CD8-positive, alpha-beta memory T cell (primary cell): ENCODE measurements around the gene GSE1. TPM values are rescaled to one million over a fixed set of nuclear protein-coding genes. Genes with fewer than 3 reads are reported as not detected.

Experiments
- CTCF ChIA-PET: fragments of 350-600 bp; sonication (Branson Sonifier 250); formaldehyde crosslinking; loops from one replicate; lab custom pipeline; 2021; ENCODE audit warnings: antibody characterized with exemption; lab: Charles Lee
- POLR2A ChIA-PET: fragments of 350-600 bp; sonication (Branson Sonifier 250); formaldehyde crosslinking; loops from one replicate; lab custom pipeline; 2021; ENCODE audit warnings: antibody characterized with exemption; lab: Charles Lee
- DNase-seq, 5 donors: peaks; one replicate each; pipeline versions ENCODE4 v3.0.0 to v3.0.0-alpha.2; 2020 to 2022; ENCODE audit warnings: mixed read lengths in 1 of 5
- H3K27ac ChIP-seq: one replicate; pipeline ENCODE4 v1.7.0; 2013; ENCODE audit warnings: low read depth, mild to moderate bottlenecking, low read length, moderate library complexity
- H3K27me3 ChIP-seq: 2 replicates; pipeline ENCODE4 v1.7.0; 2013; ENCODE audit warnings: low read length, mild to moderate bottlenecking; ENCODE audit not compliant: insufficient read depth, poor library complexity, severe bottlenecking
- H3K36me3 ChIP-seq: 2 replicates; pipeline ENCODE4 v1.7.0; 2013; ENCODE audit warnings: mild to moderate bottlenecking, low read length, moderate library complexity; ENCODE audit not compliant: insufficient read depth
- H3K4me1 ChIP-seq: 2 replicates; pipeline ENCODE4 v1.7.0; 2013; ENCODE audit warnings: mild to moderate bottlenecking, low read length, moderate library complexity; ENCODE audit not compliant: insufficient read depth
- H3K4me3 ChIP-seq: 2 replicates; pipeline ENCODE4 v1.7.0; 2013; ENCODE audit warnings: mild to moderate bottlenecking, low read length
- H3K9me3 ChIP-seq: 2 replicates; pipeline ENCODE4 v1.7.0; 2013; ENCODE audit warnings: mild to moderate bottlenecking, low read length
- H3K27ac Mint-ChIP-seq, 8 donors: one replicate each; pipeline ENCODE4 v1.8.0; 2020 to 2021; ENCODE audit warnings: mixed read lengths in 8 of 8, mild to moderate bottlenecking in 6 of 8, inconsistent platforms in 3 of 8, moderate library complexity in 3 of 8
- H3K27me3 Mint-ChIP-seq, 2 donors: one replicate each; pipeline ENCODE4 v1.8.0; 2020 to 2021; ENCODE audit warnings: mixed read lengths in 2 of 2, mild to moderate bottlenecking in 1 of 2, moderate library complexity in 1 of 2
- H3K36me3 Mint-ChIP-seq, 3 donors: one replicate each; pipeline ENCODE4 v1.8.0; 2020 to 2021; ENCODE audit warnings: mixed read lengths in 3 of 3, inconsistent platforms in 1 of 3, mild to moderate bottlenecking in 1 of 3
- H3K4me1 Mint-ChIP-seq, 3 donors: one replicate each; pipeline ENCODE4 v1.8.0; 2020 to 2021; ENCODE audit warnings: mixed read lengths in 3 of 3, inconsistent platforms in 1 of 3, mild to moderate bottlenecking in 1 of 3
- H3K4me3 Mint-ChIP-seq, 7 donors: one replicate each; pipeline ENCODE4 v1.8.0; 2020 to 2021; ENCODE audit warnings: mixed read lengths in 7 of 7, mild to moderate bottlenecking in 6 of 7, moderate library complexity in 4 of 7, inconsistent platforms in 2 of 7
- H3K9me3 Mint-ChIP-seq, 5 donors: one replicate each; pipeline ENCODE4 v1.8.0; 2020 to 2022; ENCODE audit warnings: mixed read lengths in 5 of 5, mild to moderate bottlenecking in 3 of 5, moderate library complexity in 2 of 5, inconsistent platforms in 1 of 5
- polyA plus RNA-seq: library from polyadenylated mRNA; unstranded; fragments of 300-500 nt; fragmentation: Illumina TruSeq; gene quantifications from one replicate; pipeline ENCODE4 v1.2.3, GENCODE V29; 2021
- total RNA-seq, 2 experiments: library from RNA; stranded (reverse); gene quantifications; one replicate each; pipeline ENCODE4 v1.2.3, GENCODE V29; 2021

GSE1 gene
- total and polyA plus RNA-seq, 3 experiments from 2014 or later: 5.5 to 28.5 (median 27.8) TPM

DNA sequence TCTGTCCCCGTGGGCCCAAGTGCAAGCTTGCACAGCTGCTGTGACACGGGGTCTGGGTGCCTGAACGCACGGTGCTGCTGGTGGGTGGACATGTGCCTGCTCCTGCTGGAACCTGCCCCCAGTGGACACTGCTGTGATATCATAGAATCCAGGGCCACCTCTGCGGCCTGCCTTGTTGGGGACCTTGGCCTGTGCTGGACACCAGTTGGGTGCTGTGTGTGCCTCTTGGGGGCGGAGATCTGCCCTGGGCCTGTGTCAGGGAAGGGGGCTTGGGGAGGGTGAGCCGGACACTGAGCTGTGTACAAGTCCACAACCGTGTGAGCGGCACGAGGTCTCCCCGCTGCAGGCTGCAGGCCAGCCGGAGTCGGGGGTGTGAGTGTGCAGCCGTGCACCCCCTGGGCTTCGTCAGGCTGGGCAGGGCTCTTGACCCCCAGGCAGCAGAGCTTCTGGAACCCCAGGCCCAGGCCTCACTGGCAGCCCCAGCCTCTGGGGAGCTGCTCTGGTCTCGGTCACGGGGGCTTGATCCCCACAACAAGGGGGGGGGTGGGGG, 33.3 kb downstream of the GSE1 start:
- Histone ChIP-seq H3K4me1 (no peaks in the 10 kb centered on the region), H3K4me3 (no peak overlapping the region), H3K9me3 (no peaks in the 10 kb centered on the region), H3K36me3 (no peaks in the 10 kb centered on the region), H3K27ac (no peak overlapping the region), H3K27me3 (no peaks in the 10 kb centered on the region)
- CTCF ChIA-PET: no interaction called here
- no peak overlapping the region for H3K4me3 Mint-ChIP-seq
- H3K9me3 Mint-ChIP-seq: no peaks in the 10 kb centered on the region
- H3K27ac Mint-ChIP-seq: no peak overlapping the region
- H3K36me3 Mint-ChIP-seq: peaks cover 0 to 37% (median 2%) of the 10 kb centered on the region in 3 donors
- H3K4me1 Mint-ChIP-seq: peaks cover 16 to 49% (median 21%) of the 10 kb centered on the region in 3 donors
- POLR2A ChIA-PET: no interaction called here
- DNase-seq: no peak
- H3K27me3 Mint-ChIP-seq: peaks cover 0 to 1% of the 10 kb centered on the region in 2 donors

DNA sequence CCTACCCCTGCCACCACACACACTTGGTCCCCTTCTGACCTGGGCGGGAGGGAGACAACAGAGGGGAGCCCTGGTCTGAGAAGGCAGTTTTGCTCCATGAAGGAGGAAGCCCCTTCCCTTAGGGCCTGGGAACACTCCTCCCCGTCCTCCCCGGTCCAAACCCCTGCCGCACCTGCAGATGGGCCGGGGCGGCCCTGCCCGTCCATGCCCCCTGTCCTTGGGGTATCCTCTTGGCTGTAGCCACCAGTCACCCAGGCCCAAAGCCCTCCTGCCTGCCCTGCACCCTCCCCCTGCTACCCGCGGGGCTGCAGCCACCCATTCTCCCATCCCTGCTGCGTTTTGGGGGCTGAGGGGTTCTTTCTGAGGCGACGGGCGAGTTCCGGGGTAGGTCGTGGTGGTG, 33.9 kb downstream of the GSE1 start:
- no peaks in the 10 kb centered on the region for H3K4me1 ChIP-seq
- peaks cover 16 to 44% (median 21%) of the 10 kb centered on the region in 3 donors for H3K4me1 Mint-ChIP-seq
- CTCF ChIA-PET: no interaction called here

GRCh38 chr16:85648070-85648714, 35.1 kb downstream of the GSE1 start:
- POLR2A ChIA-PET: no interaction called here
- Histone ChIP-seq H3K9me3 (no peaks in the 10 kb centered on the region), H3K4me3 (no peak overlapping the region), H3K27me3 (no peaks in the 10 kb centered on the region), H3K36me3 (no peaks in the 10 kb centered on the region), H3K4me1 (no peaks in the 10 kb centered on the region), H3K27ac (no peak overlapping the region)
- Mint-ChIP-seq H3K36me3 (peaks cover 0 to 42% (median 2%) of the 10 kb centered on the region in 3 donors), H3K4me1 (peaks cover 16 to 38% (median 20%) of the 10 kb centered on the region in 3 donors), H3K4me3 (no peak overlapping the region), H3K9me3 (no peaks in the 10 kb centered on the region), H3K27ac (peak overlapping the region in 2 of 8 donors; percentile 48 to 54), H3K27me3 (no peaks in the 10 kb centered on the region)
- CTCF ChIA-PET: no interaction called here
- no peak for DNase-seq

More for the DNA sequence above, 33.9 kb downstream of the GSE1 start:
- H3K27me3 Mint-ChIP-seq: no peaks in the 10 kb centered on the region
- Histone ChIP-seq H3K27ac (no peak overlapping the region), H3K9me3 (no peaks in the 10 kb centered on the region), H3K4me3 (no peak overlapping the region), H3K36me3 (no peaks in the 10 kb centered on the region), H3K27me3 (no peaks in the 10 kb centered on the region)
- H3K4me3 Mint-ChIP-seq: no peak overlapping the region
- POLR2A ChIA-PET: no interaction called here
- no peak overlapping the region for H3K27ac Mint-ChIP-seq
- no peak for DNase-seq
- H3K36me3 Mint-ChIP-seq: peaks cover 0 to 37% (median 2%) of the 10 kb centered on the region in 3 donors
- no peaks in the 10 kb centered on the region for H3K9me3 Mint-ChIP-seq

DNA sequence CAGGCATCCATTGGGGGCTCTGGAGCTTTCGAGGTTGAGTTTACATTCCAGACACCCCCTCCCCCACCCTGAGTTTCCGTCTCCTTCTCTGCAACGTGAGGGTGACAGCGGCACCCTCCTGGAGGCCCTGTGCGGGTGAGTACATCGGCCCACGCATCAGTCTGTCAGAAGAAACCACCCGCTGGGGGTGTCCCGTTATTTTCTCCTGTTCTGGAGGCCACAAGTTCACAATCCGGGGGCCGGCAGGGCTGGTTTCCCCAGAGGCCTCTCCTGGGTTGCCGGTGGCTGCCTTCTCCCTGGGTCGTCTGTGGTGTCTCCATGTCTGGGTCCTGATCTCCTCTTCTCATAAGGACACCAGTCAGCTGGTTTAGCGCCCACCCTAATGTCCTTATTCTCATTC, 35.7 kb downstream of the GSE1 start:
- H3K27me3 Mint-ChIP-seq: no peaks in the 10 kb centered on the region
- no peak for DNase-seq

DNA sequence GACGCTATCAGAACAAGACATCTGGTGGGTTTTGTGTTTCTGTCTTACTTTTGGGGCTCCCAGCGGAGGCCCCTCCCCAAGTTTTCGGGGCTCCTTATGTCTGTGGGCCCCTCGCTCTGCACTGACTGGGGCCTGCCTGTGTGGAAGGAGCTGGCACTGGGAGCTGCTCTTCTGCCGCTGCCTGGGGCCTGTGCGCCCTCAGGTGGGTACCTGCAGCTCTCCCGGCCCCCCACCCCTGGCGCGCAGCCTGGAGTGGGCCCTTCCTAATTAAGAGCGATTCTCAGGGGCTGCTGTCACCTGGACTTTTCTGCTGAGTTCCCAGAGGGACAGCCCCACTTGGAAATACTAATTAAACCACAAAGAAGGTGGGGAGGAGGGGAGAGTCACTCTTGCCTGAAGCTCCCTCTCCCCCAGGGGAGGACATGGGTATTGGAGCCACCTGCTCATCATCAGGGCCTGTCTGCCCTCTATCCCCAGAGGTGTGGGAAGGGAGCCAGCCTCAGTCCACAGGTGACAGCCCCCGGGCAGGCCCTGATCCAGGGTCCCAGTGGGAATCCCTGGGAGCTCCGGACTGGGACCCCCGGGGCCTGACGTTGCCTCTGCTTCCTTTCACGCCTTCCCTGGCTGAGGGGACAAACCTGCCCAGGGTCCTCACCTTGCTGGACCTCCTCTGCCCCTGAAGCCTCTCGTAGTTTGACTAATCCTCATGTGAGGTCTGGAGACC, 36.5 kb downstream of the GSE1 start:
- Histone ChIP-seq H3K4me1 (no peaks in the 10 kb centered on the region), H3K9me3 (no peaks in the 10 kb centered on the region), H3K27me3 (no peaks in the 10 kb centered on the region), H3K36me3 (no peaks in the 10 kb centered on the region), H3K27ac (no peak overlapping the region), H3K4me3 (no peak overlapping the region)
- no peak for DNase-seq
- H3K9me3 Mint-ChIP-seq: no peaks in the 10 kb centered on the region
- H3K4me3 Mint-ChIP-seq: no peak overlapping the region
- H3K4me1 Mint-ChIP-seq: peaks cover 12 to 30% (median 14%) of the 10 kb centered on the region in 3 donors
- peaks cover 0 to 46% (median 2%) of the 10 kb centered on the region in 3 donors for H3K36me3 Mint-ChIP-seq
- ChIA-PET POLR2A (no interaction called here), CTCF (no interaction called here)
- no peaks in the 10 kb centered on the region for H3K27me3 Mint-ChIP-seq
- H3K27ac Mint-ChIP-seq: peak overlapping the region in 4 of 8 donors; percentile 19 to 64 (median 48)

More for the DNA sequence above, 35.7 kb downstream of the GSE1 start:
- H3K4me1 ChIP-seq: no peaks in the 10 kb centered on the region
- Mint-ChIP-seq H3K4me1 (peaks cover 16 to 37% (median 20%) of the 10 kb centered on the region in 3 donors), H3K27ac (peak overlapping the region in 5 of 8 donors; percentile 19 to 77 (median 40)), H3K36me3 (peaks cover 0 to 43% (median 2%) of the 10 kb centered on the region in 3 donors), H3K4me3 (no peak overlapping the region), H3K9me3 (no peaks in the 10 kb centered on the region)
- no peaks in the 10 kb centered on the region for H3K27me3 ChIP-seq
- CTCF ChIA-PET: no interaction called here
- H3K36me3 ChIP-seq: no peaks in the 10 kb centered on the region
- H3K9me3 ChIP-seq: no peaks in the 10 kb centered on the region
- no peak overlapping the region for H3K27ac ChIP-seq
- no peak overlapping the region for H3K4me3 ChIP-seq
- POLR2A ChIA-PET: no interaction called here

DNA sequence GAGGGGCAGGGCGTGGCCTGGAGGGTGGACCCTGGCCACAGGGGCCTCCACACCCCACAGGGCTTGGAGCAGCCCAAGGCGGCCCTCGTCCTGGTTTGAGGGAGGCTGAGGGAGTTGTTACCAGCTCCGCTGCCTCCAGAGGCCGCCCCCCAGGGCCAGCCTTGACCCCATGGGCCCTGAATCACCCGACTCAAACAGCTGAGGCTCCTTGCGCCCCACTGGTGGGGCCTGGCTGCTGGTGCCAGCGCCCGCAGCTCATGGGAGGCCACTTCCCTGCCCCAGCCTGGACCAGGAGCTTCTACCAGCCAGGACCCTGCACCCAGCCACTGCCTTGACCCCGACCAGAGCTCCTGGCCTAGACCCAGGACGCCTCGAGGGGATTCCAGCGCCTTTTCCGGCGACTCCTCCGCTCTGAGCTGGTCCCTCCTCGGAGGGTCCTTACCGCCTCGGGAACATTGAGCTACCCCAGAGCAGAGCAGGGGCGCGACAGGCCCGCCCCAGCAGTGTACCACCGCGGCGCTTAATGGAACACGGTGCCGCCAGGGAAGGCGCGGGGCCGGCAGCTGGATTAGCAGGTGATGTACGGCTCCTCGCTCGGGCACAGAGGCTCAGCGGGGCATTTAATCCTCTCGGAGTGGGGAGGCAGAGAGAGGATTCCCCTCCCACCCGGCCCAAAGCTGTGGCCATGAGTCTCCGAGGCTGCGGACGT, 37.2 kb downstream of the GSE1 start:
- no peak overlapping the region for H3K27ac ChIP-seq
- no peak overlapping the region for H3K4me3 ChIP-seq
- Mint-ChIP-seq H3K4me1 (peaks cover 4 to 22% (median 7%) of the 10 kb centered on the region in 3 donors), H3K27me3 (no peaks in the 10 kb centered on the region), H3K9me3 (no peaks in the 10 kb centered on the region), H3K4me3 (no peak overlapping the region), H3K27ac (peak overlapping the region in 2 of 8 donors; percentile 33 to 64), H3K36me3 (peaks cover 0 to 48% (median 2%) of the 10 kb centered on the region in 3 donors)
- no peak for DNase-seq
- CTCF ChIA-PET: no interaction called here
- no peaks in the 10 kb centered on the region for H3K9me3 ChIP-seq
- peaks cover 4% of the 10 kb centered on the region for H3K36me3 ChIP-seq
- H3K4me1 ChIP-seq: no peaks in the 10 kb centered on the region
- POLR2A ChIA-PET: no interaction called here
- H3K27me3 ChIP-seq: no peaks in the 10 kb centered on the region

- Histone ChIP-seq H3K27ac (no peak overlapping the region), H3K36me3 (peaks cover 4% of the 10 kb centered on the region), H3K4me3 (no peak overlapping the region), H3K27me3 (no peaks in the 10 kb centered on the region), H3K4me1 (no peaks in the 10 kb centered on the region), H3K9me3 (no peaks in the 10 kb centered on the region)
- peak in 1 of 5 donors; percentile 31 for DNase-seq
- no peaks in the 10 kb centered on the region for H3K9me3 Mint-ChIP-seq
- CTCF ChIA-PET: no interaction called here
- peaks cover 0 to 53% (median 0%) of the 10 kb centered on the region in 3 donors for H3K36me3 Mint-ChIP-seq
- POLR2A ChIA-PET: no interaction called here
- no peak overlapping the region for H3K4me3 Mint-ChIP-seq
- H3K4me1 Mint-ChIP-seq: peaks cover 0 to 15% (median 6%) of the 10 kb centered on the region in 3 donors
- H3K27me3 Mint-ChIP-seq: no peaks in the 10 kb centered on the region
- no peak overlapping the region for H3K27ac Mint-ChIP-seq
Observed at GRCh38 chr16:85650844-85651628, 37.9 kb downstream of the GSE1 start.
